HG03103 (cell line): ENCODE results near the gene COL5A2.

ENCODE experiments used
- ATAC-seq: cut with Tn5 transposase; IDR thresholded peaks from one replicate; pipeline ENCODE4 v1.9.1; 2021; ENCODE audit warnings: low read depth; ENCODE audit not compliant: unreplicated experiment

COL5A2 gene

GRCh38 chr2:189179570-189179950, at the start of gene COL5A2:
Gene COL5A2 (minus strand): TSS chr2:189179761. CDS start chr2:189179604, 157 bp downstream.
- no peak for ATAC-seq

DNA sequence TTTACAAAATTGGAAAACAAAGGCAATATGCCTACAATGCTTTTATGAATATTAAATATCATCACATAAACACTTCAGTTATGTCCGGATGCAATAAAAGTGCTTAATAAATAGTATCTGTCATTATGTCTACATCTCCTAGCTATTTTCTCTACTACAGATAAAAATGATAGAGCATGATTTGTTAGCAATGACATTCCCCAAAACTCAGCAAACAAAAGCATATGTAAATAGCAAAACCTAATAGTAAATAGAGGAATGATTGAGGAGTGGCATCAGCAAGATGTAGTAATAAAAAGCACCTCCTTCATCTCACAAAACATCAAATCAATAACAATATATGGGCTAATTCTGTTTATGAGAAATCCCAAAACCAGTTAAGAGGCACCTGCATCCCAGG, 46.5 kb upstream of the COL5A2 start:
- no peak for ATAC-seq

DNA sequence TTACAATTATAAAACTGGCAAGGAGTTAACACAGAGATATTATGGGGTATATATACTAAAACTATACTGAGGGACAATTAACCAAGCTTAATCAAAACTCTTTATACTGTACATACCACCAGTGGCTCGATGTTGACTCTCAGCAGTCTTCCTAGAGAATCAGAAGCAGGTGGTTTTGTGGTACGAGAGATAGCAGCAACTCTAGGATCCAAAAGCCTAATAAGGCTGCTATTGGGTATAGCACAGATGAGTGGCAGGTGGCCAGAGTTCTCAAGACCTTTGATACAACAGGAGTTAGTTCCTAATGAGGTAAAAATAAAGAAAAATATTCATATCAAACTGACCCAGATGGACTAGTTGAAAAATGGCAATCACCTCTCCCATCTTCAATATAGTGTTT, 45.5 kb upstream of the COL5A2 start:
- ATAC-seq = no peak

DNA sequence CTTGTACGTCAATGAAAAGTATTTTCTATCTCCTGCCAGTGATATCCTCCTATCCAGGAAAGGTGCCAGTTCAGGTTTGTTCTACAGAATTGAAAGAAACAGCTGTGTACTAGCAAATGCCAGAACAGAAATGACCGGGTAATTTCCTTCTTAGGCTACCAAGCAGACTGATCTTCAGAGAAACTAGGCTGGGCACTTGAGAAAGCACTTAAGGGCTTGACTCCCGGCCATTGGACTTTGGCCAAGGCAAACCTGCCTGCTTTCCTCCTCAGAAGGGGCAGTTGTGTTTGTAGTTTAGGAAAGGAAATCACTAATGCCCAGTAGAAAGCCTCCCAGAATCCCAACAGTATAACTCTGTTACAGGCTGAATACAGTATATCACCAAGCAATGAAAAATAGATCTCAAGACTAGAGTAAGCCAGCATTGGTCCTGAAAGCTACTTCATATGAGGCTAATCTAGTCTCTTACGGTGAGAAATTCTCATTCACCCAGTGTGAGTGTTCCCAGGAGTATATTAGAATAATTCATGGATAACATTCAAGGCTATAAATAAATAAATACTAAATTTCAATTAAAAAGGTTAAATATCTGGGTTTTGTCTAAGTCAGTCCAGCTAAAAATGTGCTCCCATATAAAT, 43.0 kb upstream of the COL5A2 start:
- ATAC-seq = no peak

GRCh38 chr2:189221811-189222467, 42.4 kb upstream of the COL5A2 start:
- no peak for ATAC-seq

DNA sequence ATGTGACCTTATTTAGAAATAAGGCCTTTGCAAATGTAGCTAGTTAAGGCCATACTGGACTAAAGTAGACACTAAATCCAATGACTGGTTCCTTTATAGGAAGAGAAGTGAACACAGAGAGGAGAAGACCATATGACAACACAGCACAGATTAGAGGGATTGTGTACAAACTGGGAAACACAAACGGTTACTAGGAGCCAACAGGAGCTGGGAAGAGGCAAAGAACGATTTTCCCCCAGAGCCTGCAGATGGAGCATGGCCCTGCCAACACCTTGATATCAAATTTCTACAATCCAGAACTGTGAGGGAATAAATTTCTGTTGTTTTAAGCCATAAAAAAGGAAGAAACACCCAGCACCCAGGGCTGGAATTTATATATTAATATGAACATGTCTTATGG, 38.7 kb upstream of the COL5A2 start:
- ATAC-seq = no peak

- ATAC-seq = no peak
These were observed 38.0 kb upstream of the COL5A2 start for GRCh38 chr2:189217541-189217940.

DNA sequence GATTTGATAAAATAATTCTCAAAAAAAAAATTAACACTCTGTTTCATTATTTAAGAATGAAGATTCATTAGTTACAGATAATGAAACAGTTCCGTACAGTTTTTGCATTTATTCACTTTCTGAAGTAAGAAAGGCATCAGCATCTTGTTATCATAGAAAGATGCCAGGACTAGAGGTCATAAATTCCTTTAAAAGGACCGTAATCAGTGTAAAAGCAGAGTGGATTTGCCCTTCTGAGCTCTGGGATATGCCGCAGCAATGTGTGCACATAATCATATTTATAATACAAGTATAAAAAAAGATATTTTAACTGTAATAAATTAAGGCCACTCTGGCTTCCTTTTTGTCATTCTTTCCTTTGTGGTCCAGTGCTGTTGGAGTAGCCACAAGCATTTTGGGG, 37.5 kb upstream of the COL5A2 start:
- no peak for ATAC-seq

GRCh38 chr2:189214484-189214883, 34.9 kb upstream of the COL5A2 start:
- no peak for ATAC-seq

- ATAC-seq = no peak
These were observed 33.7 kb upstream of the COL5A2 start for GRCh38 chr2:189213250-189213649.

DNA sequence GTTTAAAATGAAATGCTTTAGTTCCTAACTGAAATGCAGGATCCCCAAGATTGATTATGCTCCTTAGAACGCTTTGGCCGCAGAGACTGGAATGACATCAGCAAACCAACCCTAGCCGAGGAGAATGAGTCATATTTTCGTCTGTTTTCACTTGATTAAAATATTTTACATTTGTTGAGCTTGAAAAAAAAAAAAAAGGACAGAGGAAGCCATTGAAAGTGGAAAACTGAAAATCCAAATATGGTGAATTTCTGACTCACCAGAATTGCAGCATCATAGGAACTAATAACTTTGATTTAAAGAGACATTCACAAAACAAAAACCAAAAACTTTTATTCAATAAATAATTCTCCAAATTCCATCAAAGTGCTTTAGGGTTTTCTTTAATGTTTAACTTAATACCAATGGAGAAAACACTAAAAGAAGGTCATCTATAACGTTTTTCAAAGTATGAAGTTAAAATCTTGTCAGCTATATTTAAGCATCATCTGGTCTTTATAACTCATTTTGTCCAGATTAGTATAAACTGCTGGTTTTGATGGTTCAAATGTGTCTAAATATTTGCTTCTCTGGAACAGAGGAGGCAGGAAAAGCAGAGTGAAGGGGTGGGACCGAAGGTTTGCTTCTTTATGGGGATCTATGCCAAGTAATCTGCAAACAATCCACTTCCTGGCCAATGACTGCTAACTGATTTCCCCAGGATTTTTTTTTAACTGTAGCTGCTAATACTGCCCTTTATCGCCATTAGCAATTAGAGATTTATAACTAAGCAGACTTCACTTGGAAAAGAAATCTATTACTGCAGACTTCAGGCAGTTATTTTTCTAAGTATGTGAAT, 30.9 kb upstream of the COL5A2 start:
- ATAC-seq = no peak

GRCh38 chr2:189208254-189208653, 28.7 kb upstream of the COL5A2 start:
- ATAC-seq = no peak

GRCh38 chr2:189204322-189204941, 24.9 kb upstream of the COL5A2 start:
- ATAC-seq = no peak

DNA sequence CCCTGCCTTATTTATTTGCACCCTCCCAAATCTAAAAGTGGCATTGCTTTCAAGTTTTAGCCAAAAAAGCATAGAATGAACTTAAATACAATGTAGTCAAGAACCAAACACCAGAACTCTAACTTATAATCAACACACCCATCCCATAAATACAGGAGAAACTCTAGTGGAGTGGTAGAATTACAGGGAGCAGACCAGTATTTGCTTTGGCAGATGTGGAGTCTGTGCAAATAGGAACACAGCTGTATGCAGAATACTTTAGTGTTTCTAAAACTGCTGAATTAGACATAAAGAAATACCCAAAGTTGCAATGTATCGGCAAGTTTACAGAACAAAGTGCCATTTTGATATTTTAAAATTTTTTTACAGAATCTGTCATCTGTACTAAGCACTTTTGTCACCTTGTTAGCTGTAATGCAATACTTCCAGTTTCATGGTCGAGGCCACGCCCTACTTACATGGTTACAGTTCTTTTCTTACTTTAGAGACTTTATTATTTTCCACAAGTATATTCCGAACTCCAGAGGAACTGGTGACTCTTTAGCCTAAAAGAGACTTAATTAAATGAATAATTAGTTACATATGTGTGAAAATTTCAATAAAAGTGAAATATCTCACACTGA, 23.7 kb upstream of the COL5A2 start:
- no peak for ATAC-seq

DNA sequence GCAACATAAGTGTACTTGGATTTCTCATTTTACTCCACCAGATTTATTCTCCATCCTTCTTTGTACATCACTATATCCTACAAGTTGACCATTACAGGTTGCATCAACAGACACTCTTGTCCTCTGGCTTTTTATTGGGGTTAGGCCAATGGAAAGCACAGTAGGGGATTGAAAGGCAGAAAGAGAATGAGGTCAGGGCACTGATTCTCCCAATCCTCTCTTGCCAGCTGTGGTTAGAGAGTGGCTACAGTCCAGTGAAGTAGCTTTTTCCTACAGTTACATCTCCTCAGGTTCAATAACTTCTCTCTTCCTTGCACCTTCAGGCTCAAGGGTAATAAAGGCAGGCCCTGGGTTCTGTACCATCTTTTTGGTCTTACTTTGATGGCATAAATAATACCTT, 20.2 kb upstream of the COL5A2 start:
- no peak for ATAC-seq

DNA sequence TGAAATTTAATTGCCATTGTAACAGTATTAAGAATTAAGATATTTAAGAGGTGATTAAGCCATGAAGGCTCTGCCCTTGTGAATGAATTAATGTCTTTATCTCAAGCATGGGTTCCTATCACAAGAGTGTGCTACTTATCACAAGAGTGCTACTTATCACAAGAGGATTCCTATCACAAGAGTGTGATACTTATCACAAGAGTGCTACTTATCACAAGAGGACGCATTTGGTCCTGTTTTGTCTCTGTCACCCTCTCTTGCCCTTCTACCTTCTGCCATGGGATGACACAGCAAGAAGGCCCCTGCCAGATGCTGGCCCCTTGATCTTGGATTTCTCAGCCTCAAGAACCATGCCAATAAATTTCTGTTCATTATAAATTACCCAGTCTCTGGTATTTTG, 13.2 kb upstream of the COL5A2 start:
- no peak for ATAC-seq

- no peak for ATAC-seq
These were observed 12.2 kb upstream of the COL5A2 start for GRCh38 chr2:189191766-189192165.

GRCh38 chr2:189190685-189191084, 11.1 kb upstream of the COL5A2 start:
- no peak for ATAC-seq

GRCh38 chr2:189188115-189188805, 8.7 kb upstream of the COL5A2 start:
- no peak for ATAC-seq

DNA sequence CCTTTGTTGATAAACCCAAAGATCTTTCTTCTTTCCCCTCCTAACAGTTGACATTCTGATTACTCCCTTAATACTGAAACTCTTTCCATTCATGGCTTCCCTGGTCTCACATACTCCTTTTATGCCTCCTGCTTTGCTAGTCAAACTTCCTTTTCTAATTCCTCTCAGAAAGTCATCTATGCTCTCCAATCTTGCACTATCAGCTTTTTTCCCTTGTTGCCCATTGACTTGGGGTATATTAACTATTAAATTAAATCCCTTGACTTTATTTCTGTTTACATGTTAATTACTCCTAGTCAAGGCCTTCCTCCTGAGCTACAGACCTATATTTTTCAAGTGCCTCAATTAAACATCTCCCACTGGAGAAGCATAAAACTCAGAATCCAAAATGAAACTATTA, 3.6 kb upstream of the COL5A2 start:
- no peak for ATAC-seq
